ENCODE measurements around the gene JMJD8. TPM values are rescaled to one million over a fixed set of nuclear protein-coding genes. Genes with fewer than 3 reads are reported as not detected.

Gene JMJD8
- total and polyA plus RNA-seq, 4 donors, result 21.2 to 52.6 (median 33.4) TPM

DNA sequence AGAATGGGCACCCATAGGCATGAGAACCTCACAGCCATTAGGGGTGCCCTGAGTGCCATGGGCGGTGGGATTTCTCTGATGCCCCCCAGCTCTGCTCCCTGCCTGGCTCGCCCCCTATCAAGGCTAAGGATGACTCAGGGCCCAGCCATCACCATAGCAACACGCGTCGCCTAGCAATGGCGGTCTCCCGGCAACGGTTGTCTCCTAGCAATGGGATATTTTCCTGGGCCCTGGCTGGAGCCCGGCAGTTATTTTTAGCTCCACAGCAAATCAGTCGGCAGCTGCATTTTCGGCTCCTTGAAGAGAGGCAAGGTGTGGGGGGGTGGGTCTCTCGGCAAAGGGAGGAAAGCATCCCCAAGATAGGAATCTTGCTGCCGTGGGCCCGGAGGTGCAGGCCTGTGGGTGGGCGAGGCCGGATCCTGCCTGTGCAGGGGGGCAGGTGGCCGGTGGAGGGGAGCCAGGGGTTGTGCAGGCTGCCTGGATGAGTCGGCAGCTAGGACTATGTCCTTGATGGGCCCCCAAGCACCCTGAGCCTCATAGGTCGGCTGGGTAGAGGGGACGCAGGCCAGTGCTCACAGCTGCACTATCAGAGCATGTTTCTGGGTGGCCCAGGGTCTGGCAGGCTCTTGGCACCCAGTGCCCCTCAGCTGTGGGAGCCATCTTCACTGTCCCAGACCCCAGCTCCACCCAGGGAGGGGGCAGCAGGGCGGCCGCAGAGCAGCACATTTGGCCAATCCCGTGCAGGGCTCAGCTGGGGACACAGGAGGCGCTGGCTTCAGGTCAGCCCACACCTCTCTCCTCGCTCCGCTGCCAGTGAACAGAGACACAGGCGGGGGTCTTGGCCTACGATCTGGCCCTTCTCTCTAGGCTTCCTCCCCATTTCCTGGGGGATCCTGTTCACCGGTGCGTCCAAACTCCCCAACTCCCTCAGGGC, 25.7 kb upstream of the JMJD8 start:
- Histone ChIP-seq H3K27ac (ENCODE audit: low read depth in 1 of 2, low read length in 2 of 2) (no peak overlapping the region), H3K9me3 (ENCODE audit: control insufficient read depth in 4 of 4, low read length in 3 of 4) (no peaks in the 10 kb centered on the region), H3K27me3 (ENCODE audit: control insufficient read depth in 4 of 4, insufficient read depth in 4 of 4, low read length in 3 of 4) (peaks cover 4 to 18% (median 7%) of the 10 kb centered on the region in 4 donors), H3K4me3 (ENCODE audit: low read depth in 1 of 3, low read length in 3 of 3) (no peak overlapping the region), H3K4me1 (ENCODE audit: control insufficient read depth in 4 of 4, insufficient read depth in 4 of 4, low read length in 3 of 4) (peaks cover 0 to 8% (median 4%) of the 10 kb centered on the region in 4 donors), H3K36me3 (ENCODE audit: control insufficient read depth in 4 of 4, insufficient read depth in 3 of 4, low read depth in 1 of 4, low read length in 3 of 4) (no peaks in the 10 kb centered on the region), H3K9ac (ENCODE audit: low read depth in 1 of 2, low read length in 2 of 2) (no peak overlapping the region)
- TF ChIP-seq RAD21 (IDR thresholded peaks at IDR 0.05) (no peak), GABPA (IDR thresholded peaks at IDR 0.05 in 1 of 2, conservative IDR thresholded peaks at IDR 0.05 in 1 of 2) (no peak), SP1 (IDR thresholded peaks at IDR 0.05) (no peak)
- TF ChIP-seq, protein P1, sequence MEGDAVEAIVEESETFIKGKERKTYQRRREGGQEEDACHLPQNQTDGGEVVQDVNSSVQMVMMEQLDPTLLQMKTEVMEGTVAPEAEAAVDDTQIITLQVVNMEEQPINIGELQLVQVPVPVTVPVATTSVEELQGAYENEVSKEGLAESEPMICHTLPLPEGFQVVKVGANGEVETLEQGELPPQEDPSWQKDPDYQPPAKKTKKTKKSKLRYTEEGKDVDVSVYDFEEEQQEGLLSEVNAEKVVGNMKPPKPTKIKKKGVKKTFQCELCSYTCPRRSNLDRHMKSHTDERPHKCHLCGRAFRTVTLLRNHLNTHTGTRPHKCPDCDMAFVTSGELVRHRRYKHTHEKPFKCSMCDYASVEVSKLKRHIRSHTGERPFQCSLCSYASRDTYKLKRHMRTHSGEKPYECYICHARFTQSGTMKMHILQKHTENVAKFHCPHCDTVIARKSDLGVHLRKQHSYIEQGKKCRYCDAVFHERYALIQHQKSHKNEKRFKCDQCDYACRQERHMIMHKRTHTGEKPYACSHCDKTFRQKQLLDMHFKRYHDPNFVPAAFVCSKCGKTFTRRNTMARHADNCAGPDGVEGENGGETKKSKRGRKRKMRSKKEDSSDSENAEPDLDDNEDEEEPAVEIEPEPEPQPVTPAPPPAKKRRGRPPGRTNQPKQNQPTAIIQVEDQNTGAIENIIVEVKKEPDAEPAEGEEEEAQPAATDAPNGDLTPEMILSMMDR (IDR thresholded peaks at IDR 0.05; ENCODE audit: low read depth, low read length, missing input control), result no peak
- WGBS, result 34% methylated on average over 30 of the region's 30 CpGs
- DNase-seq (ENCODE audit: low spot score), result no peak

DNA sequence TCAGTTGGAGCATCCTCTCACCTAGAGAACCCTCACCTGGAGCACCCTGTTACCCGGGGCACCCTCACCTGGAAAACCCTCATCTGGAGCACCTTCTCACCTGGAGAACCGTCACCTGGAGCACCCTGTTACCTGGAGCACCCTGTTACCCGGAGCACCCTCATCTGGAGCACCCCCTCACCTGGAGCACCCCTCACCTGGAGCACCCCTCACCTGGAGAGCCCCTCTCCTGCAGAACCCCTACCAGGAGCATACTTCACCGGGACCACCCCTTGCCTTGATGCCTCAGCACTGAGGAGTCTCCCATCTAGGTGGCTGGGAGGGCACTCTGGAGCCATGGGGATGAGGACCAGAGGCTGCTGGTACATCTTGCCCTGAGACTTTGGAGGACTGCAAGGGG, 24.8 kb upstream of the JMJD8 start:
- no peak for TF ChIP-seq YY1 (IDR thresholded peaks at IDR 0.05)
- TF ChIP-seq, protein P2, sequence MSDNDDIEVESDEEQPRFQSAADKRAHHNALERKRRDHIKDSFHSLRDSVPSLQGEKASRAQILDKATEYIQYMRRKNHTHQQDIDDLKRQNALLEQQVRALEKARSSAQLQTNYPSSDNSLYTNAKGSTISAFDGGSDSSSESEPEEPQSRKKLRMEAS (IDR thresholded peaks at IDR 0.05), result no peak
- TF ChIP-seq, protein P3, sequence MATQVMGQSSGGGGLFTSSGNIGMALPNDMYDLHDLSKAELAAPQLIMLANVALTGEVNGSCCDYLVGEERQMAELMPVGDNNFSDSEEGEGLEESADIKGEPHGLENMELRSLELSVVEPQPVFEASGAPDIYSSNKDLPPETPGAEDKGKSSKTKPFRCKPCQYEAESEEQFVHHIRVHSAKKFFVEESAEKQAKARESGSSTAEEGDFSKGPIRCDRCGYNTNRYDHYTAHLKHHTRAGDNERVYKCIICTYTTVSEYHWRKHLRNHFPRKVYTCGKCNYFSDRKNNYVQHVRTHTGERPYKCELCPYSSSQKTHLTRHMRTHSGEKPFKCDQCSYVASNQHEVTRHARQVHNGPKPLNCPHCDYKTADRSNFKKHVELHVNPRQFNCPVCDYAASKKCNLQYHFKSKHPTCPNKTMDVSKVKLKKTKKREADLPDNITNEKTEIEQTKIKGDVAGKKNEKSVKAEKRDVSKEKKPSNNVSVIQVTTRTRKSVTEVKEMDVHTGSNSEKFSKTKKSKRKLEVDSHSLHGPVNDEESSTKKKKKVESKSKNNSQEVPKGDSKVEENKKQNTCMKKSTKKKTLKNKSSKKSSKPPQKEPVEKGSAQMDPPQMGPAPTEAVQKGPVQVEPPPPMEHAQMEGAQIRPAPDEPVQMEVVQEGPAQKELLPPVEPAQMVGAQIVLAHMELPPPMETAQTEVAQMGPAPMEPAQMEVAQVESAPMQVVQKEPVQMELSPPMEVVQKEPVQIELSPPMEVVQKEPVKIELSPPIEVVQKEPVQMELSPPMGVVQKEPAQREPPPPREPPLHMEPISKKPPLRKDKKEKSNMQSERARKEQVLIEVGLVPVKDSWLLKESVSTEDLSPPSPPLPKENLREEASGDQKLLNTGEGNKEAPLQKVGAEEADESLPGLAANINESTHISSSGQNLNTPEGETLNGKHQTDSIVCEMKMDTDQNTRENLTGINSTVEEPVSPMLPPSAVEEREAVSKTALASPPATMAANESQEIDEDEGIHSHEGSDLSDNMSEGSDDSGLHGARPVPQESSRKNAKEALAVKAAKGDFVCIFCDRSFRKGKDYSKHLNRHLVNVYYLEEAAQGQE (IDR thresholded peaks at IDR 0.05), result no peak
- no peak for TF ChIP-seq NR2F2 (IDR thresholded peaks at IDR 0.05)
- TF ChIP-seq EGR1 (IDR thresholded peaks at IDR 0.05; ENCODE audit: low read depth in 2 of 2), result no peak
- no peak for TF ChIP-seq RAD21 (IDR thresholded peaks at IDR 0.05)
- no peak for TF ChIP-seq FOXA2 (IDR thresholded peaks at IDR 0.05)
- no peak for TF ChIP-seq SP1 (IDR thresholded peaks at IDR 0.05)
- no peak for TF ChIP-seq GABPA (IDR thresholded peaks at IDR 0.05 in 1 of 2, conservative IDR thresholded peaks at IDR 0.05 in 1 of 2)
- TF ChIP-seq, protein P4, sequence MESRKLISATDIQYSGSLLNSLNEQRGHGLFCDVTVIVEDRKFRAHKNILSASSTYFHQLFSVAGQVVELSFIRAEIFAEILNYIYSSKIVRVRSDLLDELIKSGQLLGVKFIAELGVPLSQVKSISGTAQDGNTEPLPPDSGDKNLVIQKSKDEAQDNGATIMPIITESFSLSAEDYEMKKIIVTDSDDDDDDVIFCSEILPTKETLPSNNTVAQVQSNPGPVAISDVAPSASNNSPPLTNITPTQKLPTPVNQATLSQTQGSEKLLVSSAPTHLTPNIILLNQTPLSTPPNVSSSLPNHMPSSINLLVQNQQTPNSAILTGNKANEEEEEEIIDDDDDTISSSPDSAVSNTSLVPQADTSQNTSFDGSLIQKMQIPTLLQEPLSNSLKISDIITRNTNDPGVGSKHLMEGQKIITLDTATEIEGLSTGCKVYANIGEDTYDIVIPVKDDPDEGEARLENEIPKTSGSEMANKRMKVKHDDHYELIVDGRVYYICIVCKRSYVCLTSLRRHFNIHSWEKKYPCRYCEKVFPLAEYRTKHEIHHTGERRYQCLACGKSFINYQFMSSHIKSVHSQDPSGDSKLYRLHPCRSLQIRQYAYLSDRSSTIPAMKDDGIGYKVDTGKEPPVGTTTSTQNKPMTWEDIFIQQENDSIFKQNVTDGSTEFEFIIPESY (IDR thresholded peaks at IDR 0.05), result no peak
- TF ChIP-seq HNF4A (conservative IDR thresholded peaks at IDR 0.05), result no peak
- Histone ChIP-seq H3K4me3 (ENCODE audit: low read depth in 1 of 3, low read length in 3 of 3) (no peak overlapping the region), H3K4me1 (ENCODE audit: control insufficient read depth in 4 of 4, insufficient read depth in 4 of 4, low read length in 3 of 4) (peaks cover 0 to 4% (median 0%) of the 10 kb centered on the region in 4 donors), H3K36me3 (ENCODE audit: control insufficient read depth in 4 of 4, insufficient read depth in 3 of 4, low read depth in 1 of 4, low read length in 3 of 4) (no peaks in the 10 kb centered on the region), H3K27me3 (ENCODE audit: control insufficient read depth in 4 of 4, insufficient read depth in 4 of 4, low read length in 3 of 4) (peaks cover 4 to 18% (median 9%) of the 10 kb centered on the region in 4 donors), H3K9ac (ENCODE audit: low read depth in 1 of 2, low read length in 2 of 2) (no peak overlapping the region), H3K9me3 (ENCODE audit: control insufficient read depth in 4 of 4, low read length in 3 of 4) (no peaks in the 10 kb centered on the region), H3K27ac (ENCODE audit: low read depth in 1 of 2, low read length in 2 of 2) (no peak overlapping the region)
- no peak for DNase-seq (ENCODE audit: low spot score)
- 66% methylated on average over 4 of the region's 4 CpGs for WGBS
